ENCODE data around the gene TBC1D3H. TPM values are rescaled to one million over a fixed set of nuclear protein-coding genes. Genes with fewer than 3 reads are reported as not detected.
A peak's percentile ranks its signal among the peaks of the same experiment; 100 is the strongest.
"Not testable (repeated sequence)": the region's sequence is repeated elsewhere in the genome, so short reads cannot be mapped to it uniquely, and the experiment has no call there.

Gene TBC1D3H
- polyA plus RNA-seq (2013, experiment 1 of 2) = 0.21 TPM
- 0.21 TPM for polyA plus RNA-seq (2013, experiment 2 of 2)

DNA sequence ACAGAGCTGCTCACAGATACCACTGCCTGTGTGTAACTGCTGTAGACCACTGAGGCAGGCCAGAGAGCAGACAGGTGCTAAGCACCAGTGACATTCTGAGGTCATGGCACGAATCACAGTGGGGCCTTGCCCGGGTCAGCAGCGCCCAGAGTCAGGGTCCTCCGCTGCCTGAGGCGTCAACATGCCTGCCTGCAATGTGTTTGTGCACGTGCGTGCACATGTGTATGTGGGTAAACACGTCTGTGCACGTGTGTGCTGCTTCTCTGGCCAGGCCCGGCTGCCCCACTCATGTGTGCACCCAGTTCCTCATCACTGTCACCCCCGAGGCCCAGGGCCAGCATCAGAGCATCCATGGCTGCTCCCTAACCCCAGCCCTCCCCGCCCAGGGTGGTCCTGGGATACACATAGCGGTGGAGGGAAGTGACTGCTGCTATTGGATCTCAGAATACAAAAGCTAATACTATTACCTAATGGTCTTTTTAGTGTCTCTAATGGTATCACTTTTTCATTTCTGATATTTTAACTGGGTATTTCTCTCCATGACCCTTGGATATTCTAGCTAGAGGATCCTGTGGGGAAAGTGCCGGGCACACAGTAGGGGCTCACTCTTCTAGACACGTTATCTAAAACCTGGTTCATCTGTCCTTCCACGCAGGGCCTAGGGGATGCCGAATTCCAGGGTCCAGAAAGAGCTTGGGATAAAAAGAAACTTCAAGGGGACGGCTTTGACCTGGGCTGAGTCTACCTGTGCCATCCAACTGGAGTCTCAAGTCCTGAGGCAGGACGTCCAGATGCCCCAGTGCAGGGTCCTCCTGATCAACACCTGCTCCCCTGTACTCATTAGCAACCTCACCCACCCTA lies at the start of gene TBC1D3H:
TBC1D3H (minus strand) TSS at position 51 of the 861 bp plus-strand sequence. CDS start 1,540 bp downstream, outside the sequence.
- not testable (repeated sequence) for H3K79me1 ChIP-seq (ENCODE audit: low read length); H3K56ac ChIP-seq (ENCODE audit: low read length); H2BK15ac ChIP-seq (replicated peaks; ENCODE audit: low read depth); H2BK120ac ChIP-seq (ENCODE audit: low read depth, low read length); H3K27ac ChIP-seq (ENCODE audit: low read depth, low read length); H3K4me2 ChIP-seq (ENCODE audit: low read length); H3K27me3 ChIP-seq (ENCODE audit: insufficient read depth, low read length, poor library complexity); H3K79me2 ChIP-seq (ENCODE audit: control insufficient read depth, insufficient read depth, low read length); H4K8ac ChIP-seq (ENCODE audit: low read depth, low read length); H3K9ac ChIP-seq (ENCODE audit: low read length); H4K5ac ChIP-seq (ENCODE audit: low read length); H2AK5ac ChIP-seq (ENCODE audit: low read length); H3K23ac ChIP-seq (ENCODE audit: low read length); H2BK5ac ChIP-seq (ENCODE audit: low read length); H3K36me3 ChIP-seq (ENCODE audit: control insufficient read depth, insufficient read depth, low read length); H3K18ac ChIP-seq (ENCODE audit: low read length); H3K4me1 ChIP-seq (ENCODE audit: control insufficient read depth, low read depth, low read length); H3K4me3 ChIP-seq (ENCODE audit: low read length); H3K4ac ChIP-seq (ENCODE audit: low read depth, low read length)
- DNase-seq = peak; percentile 0
- no CpG with 5 or more reads among the region's 19 CpGs for WGBS (ENCODE audit: extremely low coverage, insufficient coverage, low lambda C conversion rate)

DNA sequence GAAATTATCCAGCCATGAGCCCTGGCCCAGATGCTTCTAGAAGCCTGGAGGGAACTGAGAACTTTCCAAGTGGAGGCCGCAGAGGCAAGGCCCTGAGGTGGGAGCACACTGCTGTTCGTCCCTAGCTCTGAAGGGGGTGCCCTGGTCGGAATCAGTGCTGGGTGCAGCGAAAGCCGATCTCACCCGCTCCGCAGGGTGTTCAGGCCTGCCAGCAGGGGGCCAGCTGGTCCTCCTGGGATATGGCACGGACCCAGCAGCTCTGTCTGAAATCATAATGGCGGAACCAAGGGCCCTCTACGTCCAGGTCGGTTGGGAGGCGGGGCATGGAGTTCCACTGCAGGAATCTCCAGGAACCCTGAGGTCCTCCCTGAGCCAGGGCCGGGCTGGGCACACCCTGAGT lies 40.7 kb upstream of the TBC1D3H start:
- H3K4me3 ChIP-seq (ENCODE audit: low read length); H3K23ac ChIP-seq (ENCODE audit: low read length); H3K4ac ChIP-seq (ENCODE audit: low read depth, low read length); H3K9ac ChIP-seq (ENCODE audit: low read length); H4K8ac ChIP-seq (ENCODE audit: low read depth, low read length); H3K4me2 ChIP-seq (ENCODE audit: low read length); H2AK5ac ChIP-seq (ENCODE audit: low read length); H3K27ac ChIP-seq (ENCODE audit: low read depth, low read length); H3K4me1 ChIP-seq (ENCODE audit: control insufficient read depth, low read depth, low read length); H3K56ac ChIP-seq (ENCODE audit: low read length); H4K5ac ChIP-seq (ENCODE audit: low read length); H2BK5ac ChIP-seq (ENCODE audit: low read length); H3K79me1 ChIP-seq (ENCODE audit: low read length); H3K79me2 ChIP-seq (ENCODE audit: control insufficient read depth, insufficient read depth, low read length); DNase-seq; H3K27me3 ChIP-seq (ENCODE audit: insufficient read depth, low read length, poor library complexity); H3K36me3 ChIP-seq (ENCODE audit: control insufficient read depth, insufficient read depth, low read length); H2BK120ac ChIP-seq (ENCODE audit: low read depth, low read length); H3K18ac ChIP-seq (ENCODE audit: low read length); H2BK15ac ChIP-seq (replicated peaks; ENCODE audit: low read depth): not testable (repeated sequence)
- WGBS (ENCODE audit: extremely low coverage, insufficient coverage, low lambda C conversion rate) = no CpG with 5 or more reads among the region's 13 CpGs

GRCh38 chr17:36415180-36415941 lies 27.1 kb upstream of the TBC1D3H start:
- not testable (repeated sequence) for H2BK120ac ChIP-seq (ENCODE audit: low read depth, low read length); H3K56ac ChIP-seq (ENCODE audit: low read length); H3K23ac ChIP-seq (ENCODE audit: low read length); H4K5ac ChIP-seq (ENCODE audit: low read length); H2BK5ac ChIP-seq (ENCODE audit: low read length); H3K4me1 ChIP-seq (ENCODE audit: control insufficient read depth, low read depth, low read length); H4K8ac ChIP-seq (ENCODE audit: low read depth, low read length); H3K27me3 ChIP-seq (ENCODE audit: insufficient read depth, low read length, poor library complexity); H3K79me2 ChIP-seq (ENCODE audit: control insufficient read depth, insufficient read depth, low read length); H3K18ac ChIP-seq (ENCODE audit: low read length); H3K4me3 ChIP-seq (ENCODE audit: low read length); H3K79me1 ChIP-seq (ENCODE audit: low read length); H3K4ac ChIP-seq (ENCODE audit: low read depth, low read length); H3K9ac ChIP-seq (ENCODE audit: low read length); H3K36me3 ChIP-seq (ENCODE audit: control insufficient read depth, insufficient read depth, low read length); H2BK15ac ChIP-seq (replicated peaks; ENCODE audit: low read depth); H2AK5ac ChIP-seq (ENCODE audit: low read length); H3K4me2 ChIP-seq (ENCODE audit: low read length); H3K27ac ChIP-seq (ENCODE audit: low read depth, low read length); DNase-seq
- no CpG with 5 or more reads among the region's 2 CpGs for WGBS (ENCODE audit: extremely low coverage, insufficient coverage, low lambda C conversion rate)

- not testable (repeated sequence) for DNase-seq; H3K4me3 ChIP-seq (ENCODE audit: low read length); H3K4me2 ChIP-seq (ENCODE audit: low read length); H2BK5ac ChIP-seq (ENCODE audit: low read length); H3K79me2 ChIP-seq (ENCODE audit: control insufficient read depth, insufficient read depth, low read length); H3K56ac ChIP-seq (ENCODE audit: low read length); H4K8ac ChIP-seq (ENCODE audit: low read depth, low read length); H3K4ac ChIP-seq (ENCODE audit: low read depth, low read length); H3K79me1 ChIP-seq (ENCODE audit: low read length); H3K27ac ChIP-seq (ENCODE audit: low read depth, low read length); H3K27me3 ChIP-seq (ENCODE audit: insufficient read depth, low read length, poor library complexity); H3K9ac ChIP-seq (ENCODE audit: low read length); H3K36me3 ChIP-seq (ENCODE audit: control insufficient read depth, insufficient read depth, low read length); H2BK15ac ChIP-seq (replicated peaks; ENCODE audit: low read depth); H3K18ac ChIP-seq (ENCODE audit: low read length); H2AK5ac ChIP-seq (ENCODE audit: low read length); H2BK120ac ChIP-seq (ENCODE audit: low read depth, low read length); H3K4me1 ChIP-seq (ENCODE audit: control insufficient read depth, low read depth, low read length); H3K23ac ChIP-seq (ENCODE audit: low read length); H4K5ac ChIP-seq (ENCODE audit: low read length)
- WGBS (ENCODE audit: extremely low coverage, insufficient coverage, low lambda C conversion rate) = no CpG with 5 or more reads among the region's 9 CpGs
Measured at GRCh38 chr17:36390943-36391645, 2.9 kb upstream of the TBC1D3H start.

DNA sequence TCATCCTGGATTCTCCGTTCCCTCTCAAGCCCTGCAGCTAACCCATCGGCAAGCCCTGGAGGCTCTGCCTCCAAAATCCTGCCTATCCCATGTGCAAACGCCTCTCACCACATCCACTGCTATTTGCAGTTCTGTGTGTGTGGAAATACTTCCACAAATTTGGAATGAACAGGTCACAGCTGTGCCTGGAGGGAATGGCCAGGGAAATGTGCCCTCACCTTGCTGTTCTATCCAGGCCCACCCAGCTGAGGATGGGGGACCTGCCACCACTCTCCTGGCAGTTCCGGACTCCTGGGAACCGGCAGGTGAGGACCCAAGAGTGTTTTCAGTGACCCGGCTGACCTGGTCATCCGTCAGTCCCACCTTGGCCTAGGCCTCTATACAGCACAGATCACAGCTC lies 12.3 kb downstream of the TBC1D3H start:
- WGBS (ENCODE audit: extremely low coverage, insufficient coverage, low lambda C conversion rate) = no CpG with 5 or more reads among the region's 7 CpGs
- H3K4me2 ChIP-seq (ENCODE audit: low read length); H3K4ac ChIP-seq (ENCODE audit: low read depth, low read length); H3K18ac ChIP-seq (ENCODE audit: low read length); H3K79me1 ChIP-seq (ENCODE audit: low read length); H2BK15ac ChIP-seq (replicated peaks; ENCODE audit: low read depth); H3K27ac ChIP-seq (ENCODE audit: low read depth, low read length); H2BK5ac ChIP-seq (ENCODE audit: low read length); DNase-seq; H4K5ac ChIP-seq (ENCODE audit: low read length); H3K4me1 ChIP-seq (ENCODE audit: control insufficient read depth, low read depth, low read length); H3K4me3 ChIP-seq (ENCODE audit: low read length); H3K27me3 ChIP-seq (ENCODE audit: insufficient read depth, low read length, poor library complexity); H3K9ac ChIP-seq (ENCODE audit: low read length); H3K79me2 ChIP-seq (ENCODE audit: control insufficient read depth, insufficient read depth, low read length); H3K23ac ChIP-seq (ENCODE audit: low read length); H2AK5ac ChIP-seq (ENCODE audit: low read length); H4K8ac ChIP-seq (ENCODE audit: low read depth, low read length); H3K56ac ChIP-seq (ENCODE audit: low read length); H2BK120ac ChIP-seq (ENCODE audit: low read depth, low read length); H3K36me3 ChIP-seq (ENCODE audit: control insufficient read depth, insufficient read depth, low read length): not testable (repeated sequence)
